GM18909 (cell line): ENCODE results near the gene TRNT1.

Source experiments
- ATAC-seq: cut with Tn5 transposase; IDR thresholded peaks from one replicate; pipeline ENCODE4 v1.9.1; 2021; ENCODE audit warnings: mild to moderate bottlenecking; ENCODE audit not compliant: unreplicated experiment, poor library complexity

TRNT1 gene

DNA sequence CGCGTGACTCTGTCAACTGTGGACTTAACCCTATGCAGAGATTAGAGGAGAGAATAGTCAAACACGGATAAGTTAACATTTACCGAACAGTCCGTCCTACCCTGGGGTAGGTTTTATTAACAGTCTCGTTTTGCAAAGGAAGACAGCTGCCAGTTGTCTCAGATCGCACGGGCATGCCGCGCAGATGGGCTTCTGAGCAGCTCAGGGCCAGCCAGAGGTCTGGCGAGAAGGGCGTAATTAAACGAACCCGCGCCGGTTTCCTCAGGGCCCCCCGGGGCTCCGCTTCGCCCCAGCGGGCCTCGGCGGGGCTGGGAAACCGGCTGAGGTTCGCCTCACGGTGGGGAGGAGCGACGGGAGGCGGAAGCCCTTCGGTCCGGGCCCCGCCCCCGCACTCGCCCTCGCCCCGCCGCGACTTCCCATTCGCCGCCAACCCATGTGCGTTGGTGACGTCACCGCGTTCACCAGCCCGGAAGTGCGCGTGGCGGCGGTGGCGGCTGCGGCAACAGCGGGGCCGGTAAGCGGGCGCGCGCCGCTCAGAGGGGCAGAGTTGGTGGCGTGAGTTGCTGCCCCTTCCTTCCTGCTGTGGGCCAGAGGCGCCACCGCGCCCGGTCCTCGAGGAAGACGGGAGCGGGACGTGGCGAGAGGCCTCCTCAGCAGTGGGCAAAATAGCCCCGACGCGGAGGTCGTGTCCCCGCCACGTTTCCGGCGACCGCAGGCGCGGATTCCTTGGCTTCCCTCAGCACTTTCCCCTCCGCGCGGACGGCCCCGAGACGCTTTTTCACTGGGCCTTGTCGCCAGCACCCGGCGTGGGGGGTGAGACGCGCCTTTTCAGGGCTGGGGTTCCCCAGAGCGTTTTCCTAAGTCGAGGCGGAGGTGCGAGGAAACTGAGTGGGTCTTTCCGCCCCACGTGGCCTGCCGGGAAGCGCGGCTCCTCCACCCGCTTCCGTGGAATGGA, at the start of gene TRNT1:
TSS of gene TRNT1 (plus strand) at position 464 of the 955 bp plus-strand sequence. CDS start 2,101 bp downstream, outside the sequence.
- ATAC-seq = peak; percentile 98

GRCh38 chr3:3080309-3080708, 46.4 kb upstream of the TRNT1 start:
- no peak for ATAC-seq

DNA sequence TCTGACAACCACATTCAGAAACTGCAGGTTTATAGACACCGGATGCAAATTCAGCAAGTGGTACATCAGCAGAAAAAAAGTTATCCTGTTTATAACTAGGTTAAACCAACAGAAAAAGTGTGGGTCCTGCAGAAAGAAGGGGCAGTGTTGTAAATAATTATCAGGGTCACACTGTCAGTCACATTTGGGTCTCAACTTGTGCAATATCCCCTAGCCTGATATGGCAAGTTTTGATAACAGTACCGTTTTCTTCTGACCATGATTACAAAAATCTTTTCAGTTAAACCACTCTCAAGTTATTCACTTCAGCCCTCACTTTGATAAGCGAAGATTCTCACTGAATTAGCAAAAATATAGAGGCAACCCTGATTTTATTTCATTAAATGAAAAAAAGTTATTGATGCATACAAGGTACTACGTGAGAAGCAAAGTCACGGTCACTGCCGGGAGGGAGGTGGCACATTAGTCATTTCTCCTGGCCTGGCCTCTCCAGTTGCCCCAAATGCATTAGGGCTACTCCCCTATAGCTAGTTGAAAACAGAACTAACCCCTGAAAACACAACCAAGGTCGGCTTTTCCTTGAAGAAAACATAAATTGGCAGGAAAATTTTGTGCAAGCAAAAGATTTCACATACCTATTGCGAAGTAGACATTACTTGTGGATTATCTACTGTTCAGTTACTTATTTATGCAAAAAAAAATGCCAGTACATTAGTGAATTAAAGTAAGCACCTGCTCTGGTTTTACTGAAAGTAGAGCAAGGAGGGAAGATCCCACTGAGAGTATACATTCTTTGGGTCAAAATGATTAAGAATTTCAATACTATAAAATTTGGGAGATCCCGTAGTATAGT, 45.1 kb upstream of the TRNT1 start:
- ATAC-seq = peak; percentile 64

- ATAC-seq = peak; percentile 84
These were observed 44.4 kb upstream of the TRNT1 start for GRCh38 chr3:3082234-3082924.

DNA sequence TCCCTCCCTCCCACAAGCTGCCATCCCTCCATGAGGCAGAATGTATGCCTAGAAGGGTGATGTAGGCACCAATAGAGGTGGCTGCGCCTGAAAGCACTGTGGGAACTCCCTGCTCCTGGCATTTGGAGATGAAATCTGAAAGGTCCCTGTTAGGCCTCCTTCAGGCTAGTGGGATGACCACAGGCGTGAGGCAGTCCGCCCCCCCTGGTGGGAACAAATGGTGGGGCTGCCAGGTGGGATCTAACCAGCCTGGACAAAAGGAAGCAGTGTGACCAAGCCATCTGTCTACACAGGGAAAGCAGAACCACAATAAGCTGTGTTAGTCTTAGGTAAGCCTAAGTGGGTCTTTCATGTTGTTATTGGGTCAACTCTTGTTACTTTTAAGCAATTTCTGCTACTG, 41.9 kb upstream of the TRNT1 start:
- no peak for ATAC-seq

- ATAC-seq = no peak
These were observed 41.0 kb upstream of the TRNT1 start for GRCh38 chr3:3085782-3086181.

DNA sequence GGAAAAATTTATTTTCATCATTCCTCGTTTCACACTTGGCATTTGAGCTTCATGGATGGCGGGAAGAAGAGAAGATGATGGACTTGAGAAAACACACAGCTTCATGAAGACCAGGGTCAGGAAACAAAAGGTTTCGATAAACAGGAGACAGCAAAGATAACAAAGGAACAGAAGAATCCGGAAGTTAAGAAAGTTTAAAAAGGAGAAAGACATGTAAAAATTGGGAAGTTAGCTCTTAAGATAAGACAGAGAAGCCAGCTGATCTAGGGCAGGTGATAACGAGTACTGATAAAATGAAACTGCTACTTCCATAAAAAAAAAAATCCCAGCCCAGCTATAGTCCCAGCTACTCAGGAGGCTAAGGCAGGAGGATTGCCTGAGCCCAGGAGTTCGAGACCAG, 40.5 kb upstream of the TRNT1 start:
- ATAC-seq = no peak

DNA sequence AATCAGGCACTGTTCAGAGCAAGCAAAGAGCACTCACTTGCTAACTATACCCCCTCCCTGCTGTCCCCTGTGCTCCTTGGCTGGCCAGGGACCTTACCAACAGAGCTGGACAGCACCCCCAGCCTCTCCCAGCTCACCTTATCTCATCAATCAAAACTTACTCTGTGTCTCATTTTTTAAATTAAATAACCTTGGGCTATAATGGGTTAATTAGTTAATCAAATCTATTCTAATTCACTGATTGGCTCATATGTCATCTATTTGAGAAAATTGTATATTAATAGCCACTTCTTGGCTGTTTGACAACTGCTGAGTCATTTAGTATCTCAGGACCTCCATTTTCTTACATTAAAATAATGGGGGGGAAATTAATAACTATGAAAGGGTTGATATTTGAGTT, 39.5 kb upstream of the TRNT1 start:
- no peak for ATAC-seq

GRCh38 chr3:3087716-3088465, 38.8 kb upstream of the TRNT1 start:
- ATAC-seq = no peak

DNA sequence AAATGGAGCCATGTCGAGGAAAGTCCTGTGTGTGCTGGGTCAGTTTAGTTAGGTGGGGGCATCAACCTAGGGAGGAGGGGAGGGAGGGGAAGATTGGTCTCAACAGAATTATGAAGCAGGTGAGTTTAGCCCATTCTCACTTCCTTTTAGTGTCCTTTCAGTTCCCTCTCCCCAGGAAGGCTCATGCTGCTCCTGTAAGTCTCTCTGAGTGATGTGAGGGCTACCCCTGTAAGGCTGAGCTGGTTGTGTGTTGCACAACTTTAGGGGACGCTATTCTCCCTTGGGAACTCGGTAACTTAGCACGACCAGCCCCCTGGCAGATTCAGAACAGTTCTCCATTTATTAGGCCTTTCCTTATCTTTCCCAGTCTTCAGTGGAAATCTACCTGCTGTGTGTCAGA, 37.7 kb upstream of the TRNT1 start:
- ATAC-seq = peak; percentile 98

DNA sequence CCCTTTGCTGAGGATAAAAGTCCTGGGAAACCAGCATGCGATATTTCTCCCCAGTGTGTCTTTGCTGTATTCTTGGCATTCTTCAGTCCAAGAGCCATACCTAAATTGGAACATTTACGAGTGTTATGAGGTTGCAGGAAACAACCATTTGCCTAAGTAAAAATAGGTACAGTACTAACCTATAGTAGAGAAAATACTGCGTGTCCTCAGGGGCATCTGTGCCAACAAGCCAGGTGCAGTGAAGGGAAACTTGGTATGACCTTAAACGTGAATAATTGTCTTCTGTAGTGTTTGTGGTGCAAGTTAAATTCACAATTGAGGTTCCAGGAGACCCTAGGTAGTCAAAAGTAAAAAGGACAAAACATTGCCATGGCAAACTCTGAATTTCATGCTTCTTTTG, 28.8 kb upstream of the TRNT1 start:
- no peak for ATAC-seq

GRCh38 chr3:3101660-3102458, 24.9 kb upstream of the TRNT1 start:
- peak; percentile 61 for ATAC-seq

- no peak for ATAC-seq
These were observed 24.0 kb upstream of the TRNT1 start for GRCh38 chr3:3102751-3103150.

DNA sequence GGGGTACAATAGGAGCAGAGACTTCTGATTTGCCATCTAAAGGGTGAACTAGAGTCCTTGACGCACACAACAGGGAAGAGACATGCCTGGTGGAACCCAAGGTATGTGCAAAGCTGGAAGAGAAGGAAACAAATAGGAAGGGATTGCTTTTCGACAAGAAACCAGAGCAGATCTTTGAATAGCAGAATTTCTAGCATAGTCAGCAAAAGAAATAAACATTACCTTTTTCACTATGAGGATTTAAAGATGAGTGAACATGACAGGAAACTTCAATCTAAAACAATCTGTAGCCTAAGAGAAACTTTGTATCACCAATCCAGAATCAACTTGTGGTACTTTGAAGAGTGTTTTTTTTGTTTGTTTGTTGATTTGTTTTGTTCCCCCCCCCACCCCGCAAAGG, 21.5 kb upstream of the TRNT1 start:
- ATAC-seq = no peak

GRCh38 chr3:3105815-3106214, 20.9 kb upstream of the TRNT1 start:
- ATAC-seq = no peak

DNA sequence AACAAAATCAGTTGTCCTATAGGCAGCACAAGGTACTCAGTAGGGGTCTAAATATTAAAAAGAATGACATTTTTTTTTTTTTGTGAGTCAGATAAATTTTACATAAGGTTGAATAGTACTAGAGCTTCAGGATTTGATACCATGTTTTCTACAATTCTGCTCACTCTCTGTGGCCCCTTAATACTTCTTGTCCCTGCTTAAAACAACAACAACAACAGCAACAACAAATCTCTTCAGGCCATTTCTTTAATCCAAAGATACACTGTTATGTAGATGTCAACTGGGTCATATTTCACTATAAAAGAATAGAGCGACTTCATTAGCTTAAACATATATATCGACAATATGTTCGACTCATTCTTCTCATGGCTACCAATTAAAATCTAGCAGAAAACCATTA, 19.6 kb upstream of the TRNT1 start:
- ATAC-seq = no peak

DNA sequence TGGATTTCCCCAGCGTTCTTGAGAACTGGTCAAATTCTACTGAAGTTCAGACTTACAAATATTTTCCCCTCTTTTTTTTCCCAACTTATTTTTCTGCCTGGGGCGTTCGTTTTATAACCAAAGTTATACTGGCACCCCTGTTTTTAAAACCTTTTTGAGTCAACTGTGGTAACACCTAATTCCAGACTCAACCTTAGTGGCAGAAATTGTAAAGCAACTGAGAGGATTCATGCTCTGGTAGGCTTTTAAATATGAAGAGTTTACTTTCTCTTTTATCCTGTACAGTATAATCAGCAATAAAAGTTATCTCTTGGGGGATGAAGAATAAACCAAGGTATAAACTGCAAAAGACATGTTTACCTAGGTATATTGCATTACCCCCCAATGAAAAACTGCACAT, 18.9 kb upstream of the TRNT1 start:
- ATAC-seq = no peak

DNA sequence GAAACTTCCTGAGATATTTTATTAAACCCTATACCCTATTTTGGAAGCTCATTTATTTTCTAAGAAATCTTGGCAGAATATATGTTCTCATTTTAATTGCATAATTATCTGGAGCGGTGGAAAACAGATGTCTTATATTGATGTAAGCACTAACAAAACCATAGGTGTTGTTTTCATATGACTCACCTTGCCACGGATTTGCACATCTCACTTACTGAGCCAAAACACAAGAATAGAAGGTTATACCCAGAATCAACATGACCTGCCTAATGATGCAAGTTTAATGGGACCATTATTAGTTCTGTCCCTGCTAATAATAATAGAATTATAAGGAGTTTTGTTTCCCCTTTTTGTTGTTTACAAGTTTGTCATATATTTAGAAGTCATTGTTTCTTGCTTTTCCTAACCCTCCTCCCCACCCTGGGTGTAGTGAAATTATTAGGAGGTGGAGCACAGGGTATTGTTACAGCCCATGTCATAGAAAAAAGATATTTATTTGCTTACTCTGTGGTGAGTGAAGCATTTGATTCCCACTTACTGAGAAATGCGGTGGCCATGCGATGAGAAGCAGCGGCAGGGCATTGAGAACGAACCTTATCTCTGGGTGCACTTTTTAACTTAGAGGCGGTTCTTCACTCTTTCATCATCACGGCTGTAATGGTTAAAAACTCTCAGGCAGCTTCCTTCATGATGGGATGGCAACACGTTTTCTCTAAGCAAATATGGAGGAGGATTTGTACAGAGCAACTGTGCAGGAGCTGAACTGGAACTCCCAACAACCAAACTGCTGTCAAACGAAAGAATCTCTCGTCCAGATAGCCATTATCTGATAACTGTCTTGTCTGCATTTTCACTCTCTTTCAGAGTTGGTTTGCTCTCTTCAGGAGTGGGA, 17.1 kb upstream of the TRNT1 start:
- peak; percentile 57 for ATAC-seq
